ENCODE data around the gene LPCAT2.
A peak's percentile ranks its signal among the peaks of the same experiment; 100 is the strongest.

The LPCAT2 gene

GRCh38 chr16:55503726-55504550 lies 4.9 kb upstream of the LPCAT2 start:
- DNase-seq, result no peak

GRCh38 chr16:55505333-55506015 lies 3.4 kb upstream of the LPCAT2 start:
- DNase-seq, result no peak

GRCh38 chr16:55506083-55506482 lies 2.8 kb upstream of the LPCAT2 start:
- peak in 2 of 3 experiments; percentile 59 to 81 for DNase-seq

- no peak for DNase-seq
Observed at GRCh38 chr16:55506708-55507107, 2.2 kb upstream of the LPCAT2 start.

GRCh38 chr16:55508271-55508921 lies 476 bp upstream of the LPCAT2 start:
- no peak for DNase-seq

GRCh38 chr16:55510185-55510805 lies 1.4 kb downstream of the LPCAT2 start:
- no peak for DNase-seq

- DNase-seq, result no peak
Observed at GRCh38 chr16:55512941-55513340, 4.1 kb downstream of the LPCAT2 start.

- DNase-seq, result no peak
Observed at GRCh38 chr16:55513616-55514015, 4.7 kb downstream of the LPCAT2 start.

- DNase-seq, result no peak
Observed at GRCh38 chr16:55515111-55515510, 6.2 kb downstream of the LPCAT2 start.

- DNase-seq, result no peak
Observed at GRCh38 chr16:55521792-55522191, 12.9 kb downstream of the LPCAT2 start.

- no peak for DNase-seq
Observed at GRCh38 chr16:55526441-55526840, 17.6 kb downstream of the LPCAT2 start.

GRCh38 chr16:55527885-55528284 lies 19.0 kb downstream of the LPCAT2 start:
- no peak for DNase-seq

GRCh38 chr16:55529018-55529417 lies 20.1 kb downstream of the LPCAT2 start:
- no peak for DNase-seq

- no peak for DNase-seq
Observed at GRCh38 chr16:55530316-55530856, 21.5 kb downstream of the LPCAT2 start.

GRCh38 chr16:55532227-55532626 lies 23.4 kb downstream of the LPCAT2 start:
- DNase-seq, result no peak

GRCh38 chr16:55534756-55535155 lies 25.9 kb downstream of the LPCAT2 start:
- DNase-seq, result no peak

- DNase-seq, result no peak
Observed at GRCh38 chr16:55539049-55539448, 30.2 kb downstream of the LPCAT2 start.

GRCh38 chr16:55539488-55539887 lies 30.6 kb downstream of the LPCAT2 start:
- DNase-seq, result no peak

GRCh38 chr16:55540221-55540620 lies 31.3 kb downstream of the LPCAT2 start:
- no peak for DNase-seq

GRCh38 chr16:55542459-55543082 lies 33.7 kb downstream of the LPCAT2 start:
- DNase-seq, result no peak

- DNase-seq, result peak in 2 of 3 experiments; percentile 5 to 40
Observed at GRCh38 chr16:55543472-55543871, 34.6 kb downstream of the LPCAT2 start.

GRCh38 chr16:55552621-55553020 lies 43.7 kb downstream of the LPCAT2 start:
- DNase-seq, result no peak

- DNase-seq, result no peak
Observed at GRCh38 chr16:55555436-55555835, 46.6 kb downstream of the LPCAT2 start.

Measured in NCI-H1417 (cell line).